HCT116 (cell line): Measurements from ENCODE around the gene MICAL3. TPM values are rescaled to one million over a fixed set of nuclear protein-coding genes. Genes with fewer than 3 reads are reported as not detected.

Source experiments
- ATAC-seq: fragments of 200-7000 bp; cut with Tn5 transposase; 2 replicates; pipeline ENCODE4 v1.9.1; 2020; ENCODE audit warnings: mild to moderate bottlenecking, moderate library complexity
- BruUV-seq: library from RNA; stranded (reverse); fragments of 400-500 nt; replicated peaks from 2 replicates; lab custom pipeline; 2021; lab: Mats Ljungman, UMichigan
- CTCF ChIA-PET: fragments of 300-600 bp; sonication (Branson Sonifier 250); formaldehyde crosslinking; loops from one replicate; lab custom pipeline; 2021; ENCODE audit warnings: antibody characterized with exemption; lab: Charles Lee
- POLR2A ChIA-PET: fragments of 300-600, 350-600 bp; sonication (Branson Sonifier 250); formaldehyde crosslinking; loops from one replicate; lab custom pipeline; 2021; ENCODE audit warnings: antibody characterized with exemption; lab: Charles Lee
- RAD21 ChIA-PET, 2 experiments: fragments of 300-600 bp; sonication (Branson Sonifier 250); formaldehyde crosslinking; loops; one replicate each; lab custom pipeline; 2023; ENCODE audit warnings: low total read pairs in 2 of 2; ENCODE audit not compliant: uncharacterized antibody in 2 of 2, unreplicated experiment in 2 of 2, low non-redundant PET in 1 of 2; lab: Charles Lee
- DNase-seq: peaks from one replicate; pipeline ENCODE4 v3.0.0-alpha.2; 2010; ENCODE audit warnings: low read depth, low spot score
- H2AFZ ChIP-seq: fragments of 200-600 bp; shearing (Covaris generic), sonication (generic); 2 replicates; pipeline ENCODE4 v1.6.1; 2017; ENCODE audit warnings: low read depth, mixed run types, mixed read lengths, antibody characterized with exemption, low read length; ENCODE audit not compliant: poor library complexity, severe bottlenecking
- H3K27ac ChIP-seq: 2 replicates; pipeline ENCODE4 v1.5.1; 2012; ENCODE audit warnings: low read depth, low read length
- H3K27me3 ChIP-seq: fragments of 200-600 bp; sonication (generic); 2 replicates; pipeline ENCODE4 v1.6.1; 2016; ENCODE audit warnings: mixed run types, low read length, mixed read lengths; ENCODE audit not compliant: insufficient read depth
- H3K36me3 ChIP-seq, 2 experiments: fragments of 200-500 bp in 1 of 2; fragments of 200-600 bp in 1 of 2; sonication (Bioruptor generic) in 1 of 2; sonication (generic) in 1 of 2; 2 replicates each; pipeline versions ENCODE4 v1.5.1 to v1.6.1; 2014 to 2016; ENCODE audit warnings: low read length in 2 of 2, inconsistent platforms in 1 of 2, mixed read lengths in 1 of 2, mixed run types in 1 of 2; ENCODE audit not compliant: insufficient read depth in 2 of 2, control insufficient read depth in 1 of 2
- H3K4me1 ChIP-seq, 2 experiments: fragments of 200-600 bp in 1 of 2; sonication (generic) in 1 of 2; 2 replicates each; pipeline versions ENCODE4 v1.5.1 to v1.6.1; 2012 to 2017; ENCODE audit warnings: low read length in 2 of 2, inconsistent platforms in 1 of 2, mild to moderate bottlenecking in 1 of 2, mixed read lengths in 1 of 2, mixed run types in 1 of 2, moderate library complexity in 1 of 2; ENCODE audit not compliant: insufficient read depth in 2 of 2, control insufficient read depth in 1 of 2
- H3K4me2 ChIP-seq: fragments of 200-600 bp; sonication (generic); 2 replicates; pipeline ENCODE4 v1.6.1; 2017; ENCODE audit warnings: mixed run types, low read length, mixed read lengths
- H3K4me3 ChIP-seq, 2 experiments: fragments of 200-600 bp in 1 of 2; sonication (generic) in 1 of 2; replicated peaks in 1 of 2; 2 replicates each; pipeline ENCODE4 v1.5.1; 2011 to 2016; ENCODE audit warnings: low read length in 2 of 2, control low read depth in 1 of 2, low read depth in 1 of 2, mild to moderate bottlenecking in 1 of 2, mixed read lengths in 1 of 2, mixed run types in 1 of 2
- H3K79me2 ChIP-seq: fragments of 200-600 bp; sonication (generic); 2 replicates; pipeline ENCODE4 v1.6.1; 2017; ENCODE audit warnings: mild to moderate bottlenecking, mixed run types, low read length, moderate library complexity, mixed read lengths; ENCODE audit not compliant: insufficient read depth
- H3K9ac ChIP-seq: fragments of 200-600 bp; sonication (generic); 2 replicates; pipeline ENCODE4 v1.6.1; 2016; ENCODE audit warnings: low read length, mixed read lengths
- H3K9me2 ChIP-seq: fragments of 200-600 bp; sonication (generic), shearing (Covaris generic); 2 replicates; pipeline ENCODE4 v1.6.1; 2017; ENCODE audit warnings: mixed run types, mild to moderate bottlenecking, moderate library complexity; ENCODE audit not compliant: insufficient read depth
- H3K9me3 ChIP-seq, 2 experiments: fragments of 200-500 bp in 1 of 2; fragments of 200-600 bp in 1 of 2; sonication (Bioruptor generic) in 1 of 2; sonication (generic) in 1 of 2; 2 replicates each; pipeline ENCODE4 v1.6.1; 2014 to 2017; ENCODE audit warnings: low read length in 2 of 2, mixed read lengths in 2 of 2, inconsistent platforms in 1 of 2, low read depth in 1 of 2, mild to moderate bottlenecking in 1 of 2, mixed run types in 1 of 2, moderate library complexity in 1 of 2; ENCODE audit not compliant: control insufficient read depth in 1 of 2, insufficient read depth in 1 of 2
- H4K20me1 ChIP-seq: fragments of 200-600 bp; sonication (generic), shearing (Covaris generic); 2 replicates; pipeline ENCODE4 v1.6.1; 2017; ENCODE audit warnings: mixed run types, mild to moderate bottlenecking, moderate library complexity; ENCODE audit not compliant: insufficient read depth
- ELF1 ChIP-seq: IDR thresholded peaks from 2 replicates; pipeline ENCODE4 v1.6.1; 2012; ENCODE audit warnings: low read depth, borderline replicate concordance
- EZH2phosphoT487 ChIP-seq: fragments of 200-600 bp; IDR thresholded peaks from 2 replicates; pipeline ENCODE4 v1.6.1; 2018; ENCODE audit warnings: antibody characterized with exemption, borderline replicate concordance
- FOSL1 ChIP-seq: IDR thresholded peaks from 2 replicates; pipeline ENCODE4 v1.6.1; 2012; ENCODE audit warnings: low read depth
- RAD21 ChIP-seq: IDR thresholded peaks from 2 replicates; pipeline ENCODE4 v1.6.1; 2012; ENCODE audit warnings: low read depth, mild to moderate bottlenecking
- TCF7L2 ChIP-seq: IDR thresholded peaks from 2 replicates; pipeline ENCODE4 v1.7.0; 2011; ENCODE audit warnings: borderline replicate concordance, inconsistent platforms; ENCODE audit not compliant: insufficient read depth, insufficient read length; ENCODE audit errors: extremely low read depth
- ZBTB33 ChIP-seq: IDR thresholded peaks from 2 replicates; pipeline ENCODE4 v1.6.1; 2011; ENCODE audit warnings: mild to moderate bottlenecking, low read length, moderate library complexity; ENCODE audit not compliant: insufficient replicate concordance; ENCODE audit errors: extremely low read depth
- intact Hi-C: fragments of 100-400 bp; cut with micrococcal nuclease; formaldehyde crosslinking; loops from 2 replicates; pipeline ENCODE4 v1.10.0; 2022
- total RNA-seq: library from RNA; stranded (reverse); gene quantifications from one replicate; pipeline ENCODE4 v1.2.1, GENCODE V29; 2021; ENCODE audit not compliant: unreplicated experiment

Gene MICAL3
- total RNA-seq, 1 experiment from 2014 or later, result 30.8 TPM

GRCh38 chr22:17945888-17946648 is 78.3 kb downstream of the MICAL3 start:
- DNase-seq (no peak), ATAC-seq (peak; percentile 30; the same call in 1 of the 2 replicates)
- Histone ChIP-seq H3K79me2 (peaks cover 96% of the 10 kb centered on the region), H3K4me2 (no peak overlapping the region), H3K4me1 (peaks cover 0 to 4% of the 10 kb centered on the region in 2 experiments; a peak in 2 of 4 replicates), H3K9me3 (no peaks in the 10 kb centered on the region), H3K9ac (no peak overlapping the region), H3K27ac (no peak overlapping the region), H2AFZ (no peak overlapping the region), H3K27me3 (no peaks in the 10 kb centered on the region), H3K36me3 (no peaks in the 10 kb centered on the region), H3K9me2 (no peaks in the 10 kb centered on the region), H4K20me1 (no peaks in the 10 kb centered on the region), H3K4me3 (no peak overlapping the region)
- TF ChIP-seq FOSL1 (no peak), EZH2phosphoT487 (no peak), ELF1 (no peak), TCF7L2 (no peak), RAD21 (no peak), ZBTB33 (no peak)
- BruUV-seq, result no TSS peak
- CTCF ChIA-PET, result no interaction called here
- RAD21 ChIA-PET, result no interaction called here
- intact Hi-C loops, result no loop called here
- POLR2A ChIA-PET, result no interaction called here
